Measurements from ENCODE around the gene HCN4. TPM values are rescaled to one million over a fixed set of nuclear protein-coding genes. Genes with fewer than 3 reads are reported as not detected.

Gene HCN4
- total RNA-seq, 1 experiment from 2014 or later, result 10.5 TPM

- no peak for TF ChIP-seq ATF6 (CRISPR knock-in tag; IDR thresholded peaks at IDR 0.05)
These were observed 50.9 kb downstream of the HCN4 start (continued) for GRCh38 chr15:73317651-73318462.

- DNase-seq (ENCODE audit: low spot score), result no peak
- ChIA-PET CTCF (interaction anchor here (0.6 kb wide), 1 partner anchor 148 kb away, joined by 3 read pairs; no protein-coding TSS in a partner anchor), POLR2A (no interaction called here)
These were observed 54.9 kb downstream of the HCN4 start for GRCh38 chr15:73313861-73314260.

GRCh38 chr15:73308305-73308704 is 60.5 kb downstream of the HCN4 start:
- Mint-ChIP-seq H3K27ac (no peak overlapping the region), H3K36me3 (no peaks in the 10 kb centered on the region; the same call in 1 of the 2 replicates), H3K9me3 (peaks cover 4% of the 10 kb centered on the region), H3K4me1 (peaks cover 3% of the 10 kb centered on the region), H3K27me3 (ENCODE audit: low read depth) (no peaks in the 10 kb centered on the region), H3K4me3 (no peak overlapping the region)
- ATAC-seq (no peak), DNase-seq (ENCODE audit: low spot score) (no peak)
- ChIA-PET POLR2A (no interaction called here), CTCF (interaction anchor here (0.6 to 1.7 kb wide), 4 partner anchors 67 to 594 kb away, joined by 3 to 4 read pairs (median 4); no protein-coding TSS in a partner anchor)
- TF ChIP-seq ZNF263 (CRISPR knock-in tag; IDR thresholded peaks at IDR 0.05; ENCODE audit: low read depth) (no peak), MAX (CRISPR knock-in tag; IDR thresholded peaks at IDR 0.05) (no peak), GABPB1 (CRISPR knock-in tag; IDR thresholded peaks at IDR 0.05) (no peak), IRF2 (CRISPR knock-in tag; IDR thresholded peaks at IDR 0.05; ENCODE audit: borderline replicate concordance, low read depth) (no peak), FOXP4 (CRISPR knock-in tag; IDR thresholded peaks at IDR 0.05) (no peak), PREB (CRISPR knock-in tag; IDR thresholded peaks at IDR 0.05; ENCODE audit: borderline replicate concordance) (no peak), RORB (CRISPR knock-in tag; IDR thresholded peaks at IDR 0.05) (no peak), USF2 (CRISPR knock-in tag; IDR thresholded peaks at IDR 0.05) (no peak), MYBL2 (CRISPR knock-in tag; IDR thresholded peaks at IDR 0.05) (no peak)

More at GRCh38 chr15:73313861-73314260, 54.9 kb downstream of the HCN4 start:
- Mint-ChIP-seq H3K36me3 (no peaks in the 10 kb centered on the region; the same call in 1 of the 2 replicates), H3K27me3 (ENCODE audit: low read depth) (no peaks in the 10 kb centered on the region), H3K27ac (no peak overlapping the region), H3K4me3 (no peak overlapping the region), H3K9me3 (peaks cover 4% of the 10 kb centered on the region), H3K4me1 (peaks cover 13% of the 10 kb centered on the region; the same call in 1 of the 2 replicates)
- no peak for ATAC-seq
- TF ChIP-seq ATF3 (CRISPR knock-in tag; conservative IDR thresholded peaks at IDR 0.05) (no peak), ZNF138 (CRISPR knock-in tag; conservative IDR thresholded peaks at IDR 0.05) (no peak), SMAD3 (CRISPR knock-in tag; IDR thresholded peaks at IDR 0.05; ENCODE audit: borderline replicate concordance) (no peak), ZMAT4 (CRISPR knock-in tag; IDR thresholded peaks at IDR 0.05) (no peak), PRRX2 (CRISPR knock-in tag; IDR thresholded peaks at IDR 0.05) (no peak), CREM (CRISPR knock-in tag; IDR thresholded peaks at IDR 0.05) (no peak), CREB1 (CRISPR knock-in tag; IDR thresholded peaks at IDR 0.05) (no peak), PRDM15 (CRISPR knock-in tag; IDR thresholded peaks at IDR 0.05) (no peak)

Measured in WTC11 (cell line).